Measurements from ENCODE around the gene ID4. TPM values are rescaled to one million over a fixed set of nuclear protein-coding genes. Genes with fewer than 3 reads are reported as not detected.

ID4 gene, protein sequence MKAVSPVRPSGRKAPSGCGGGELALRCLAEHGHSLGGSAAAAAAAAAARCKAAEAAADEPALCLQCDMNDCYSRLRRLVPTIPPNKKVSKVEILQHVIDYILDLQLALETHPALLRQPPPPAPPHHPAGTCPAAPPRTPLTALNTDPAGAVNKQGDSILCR
- total RNA-seq (not detected in 2 replicates), polyA plus RNA-seq (not detected in 2 replicates), polyA minus RNA-seq (not detected in 2 replicates)
- total RNA-seq (2013), result 0.05 TPM

DNA sequence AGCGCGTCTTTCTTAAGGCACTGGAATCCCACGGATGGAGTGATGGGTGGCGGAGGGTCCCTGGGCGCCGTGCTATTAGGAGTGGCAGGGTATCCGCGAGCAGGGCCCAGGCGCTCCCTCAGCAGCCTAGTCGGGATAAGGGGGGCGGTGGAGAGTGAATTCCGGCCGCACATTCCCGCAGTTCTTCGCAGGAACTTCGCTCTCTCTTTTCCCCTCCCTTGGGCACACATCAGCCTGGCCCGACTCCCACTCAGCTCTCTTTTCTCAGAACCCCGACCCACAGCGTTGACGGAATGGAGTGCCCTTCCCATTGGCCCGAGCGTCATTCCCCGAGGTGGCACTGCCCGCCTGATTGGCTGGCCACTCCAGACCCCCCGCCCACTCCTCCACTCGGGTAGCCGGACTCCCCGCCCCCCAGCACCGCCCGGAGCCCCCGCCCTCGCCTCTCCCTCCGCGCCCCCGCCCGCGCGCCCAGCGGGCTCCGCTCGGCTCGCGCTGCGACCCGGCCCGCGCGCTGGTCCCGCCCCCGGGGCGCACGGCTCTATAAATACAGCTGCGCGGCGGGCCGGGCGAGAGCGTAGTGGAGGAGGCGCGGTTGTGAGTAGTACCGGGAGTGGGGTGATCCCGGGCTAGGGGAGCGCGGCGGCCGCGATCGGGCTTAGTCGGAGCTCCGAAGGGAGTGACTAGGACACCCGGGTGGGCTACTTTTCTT is at the start of gene ID4:
ID4 (plus strand) TSS at position 572 of the 712 bp plus-strand sequence. CDS start 385 bp downstream, outside the sequence.
- Histone ChIP-seq H3K9ac (ENCODE audit: low read length) (no peak within 1 kb of the TSS), H3K27ac (ENCODE audit: low read length in 2 of 2) (no peak within 1 kb of the TSS), H3K4me1 (ENCODE audit: control insufficient read depth in 2 of 2, insufficient read depth in 2 of 2, low read length in 2 of 2) (peaks cover 4 to 10% of the 10 kb centered on the region in 2 donors), H3K79me2 (ENCODE audit: control insufficient read depth, insufficient read depth, low read length) (no peaks in the 10 kb centered on the region), H3K4me2 (replicated peaks; ENCODE audit: low read depth, low read length, poor library complexity, severe bottlenecking) (no peak within 1 kb of the TSS), H2AFZ (ENCODE audit: insufficient read depth, low read depth, low read length, poor library complexity, severe bottlenecking) (no peak within 1 kb of the TSS), H3K9me3 (ENCODE audit: control extremely low read depth in 1 of 3, control insufficient read depth in 2 of 3, insufficient read depth in 1 of 3, low read length in 2 of 3) (peaks cover 0 to 14% (median 0%) of the 10 kb centered on the region in 3 donors), H3K27me3 (replicated peaks in 1 of 4; ENCODE audit: control extremely low read depth in 1 of 4, control insufficient read depth in 3 of 4, insufficient read depth in 4 of 4, low read length in 3 of 4) (peaks cover 0 to 21% (median 12%) of the 10 kb centered on the region in 4 experiments), H4K20me1 (ENCODE audit: control insufficient read depth, insufficient read depth, low read length, poor library complexity, severe bottlenecking) (no peaks in the 10 kb centered on the region), H3K36me3 (replicated peaks in 1 of 2; ENCODE audit: control extremely low read depth in 1 of 2, control insufficient read depth in 1 of 2, extremely low read depth in 1 of 2, insufficient read depth in 2 of 2, low read length in 1 of 2) (no peaks in the 10 kb centered on the region), H3K4me3 (ENCODE audit: control extremely low read depth in 1 of 5, extremely low read depth in 1 of 5, insufficient read depth in 1 of 5, low read depth in 2 of 5, low read length in 4 of 5) (no peak within 1 kb of the TSS)
- Mint-ChIP-seq H3K9me3 (ENCODE audit: insufficient read depth) (no peaks in the 10 kb centered on the region), H3K27me3 (peaks cover 42% of the 10 kb centered on the region), H3K27ac (no peak within 1 kb of the TSS), H3K4me3 (no peak within 1 kb of the TSS), H3K4me1 (peaks cover 10% of the 10 kb centered on the region)
- WGBS (ENCODE audit: insufficient coverage), result 19% methylated on average over 68 of the region's 71 CpGs
- POLR2A ChIA-PET, result no interaction called here
- DNase-seq (no peak), ATAC-seq (ENCODE audit: low read depth) (no peak)
- CTCF ChIA-PET, result no interaction called here
- intact Hi-C loops (cut with micrococcal nuclease), result no loop called here
- no peak for TF ChIP-seq EZH2 (IDR thresholded peaks at IDR 0.05; ENCODE audit: borderline replicate concordance, insufficient read depth, low read depth, low read length, poor library complexity, severe bottlenecking)
- TF ChIP-seq, protein P1, sequence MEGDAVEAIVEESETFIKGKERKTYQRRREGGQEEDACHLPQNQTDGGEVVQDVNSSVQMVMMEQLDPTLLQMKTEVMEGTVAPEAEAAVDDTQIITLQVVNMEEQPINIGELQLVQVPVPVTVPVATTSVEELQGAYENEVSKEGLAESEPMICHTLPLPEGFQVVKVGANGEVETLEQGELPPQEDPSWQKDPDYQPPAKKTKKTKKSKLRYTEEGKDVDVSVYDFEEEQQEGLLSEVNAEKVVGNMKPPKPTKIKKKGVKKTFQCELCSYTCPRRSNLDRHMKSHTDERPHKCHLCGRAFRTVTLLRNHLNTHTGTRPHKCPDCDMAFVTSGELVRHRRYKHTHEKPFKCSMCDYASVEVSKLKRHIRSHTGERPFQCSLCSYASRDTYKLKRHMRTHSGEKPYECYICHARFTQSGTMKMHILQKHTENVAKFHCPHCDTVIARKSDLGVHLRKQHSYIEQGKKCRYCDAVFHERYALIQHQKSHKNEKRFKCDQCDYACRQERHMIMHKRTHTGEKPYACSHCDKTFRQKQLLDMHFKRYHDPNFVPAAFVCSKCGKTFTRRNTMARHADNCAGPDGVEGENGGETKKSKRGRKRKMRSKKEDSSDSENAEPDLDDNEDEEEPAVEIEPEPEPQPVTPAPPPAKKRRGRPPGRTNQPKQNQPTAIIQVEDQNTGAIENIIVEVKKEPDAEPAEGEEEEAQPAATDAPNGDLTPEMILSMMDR (IDR thresholded peaks at IDR 0.05), result no peak

DNA sequence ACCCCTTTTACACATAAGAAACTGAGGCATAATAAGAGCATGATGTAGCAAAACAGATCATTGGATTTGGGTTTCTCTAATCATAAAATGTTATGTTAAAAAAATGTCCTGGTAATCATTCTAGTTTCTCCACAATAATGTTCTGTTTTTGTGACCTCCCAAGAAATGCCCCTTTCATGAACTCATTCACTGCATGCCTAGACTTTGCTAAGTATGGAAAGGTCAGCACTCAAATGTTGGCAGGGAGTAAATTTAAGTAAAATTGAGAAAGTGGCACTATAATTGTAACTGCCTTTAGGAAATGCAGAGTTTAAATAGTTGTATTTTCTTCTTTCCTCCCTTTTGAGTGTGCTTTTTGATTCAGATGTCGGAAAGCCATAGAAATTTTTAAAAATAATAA is 48.5 kb upstream of the ID4 start:
- no peaks in the 10 kb centered on the region for H3K79me2 ChIP-seq (ENCODE audit: control insufficient read depth, insufficient read depth, low read length)
- H3K36me3 ChIP-seq (replicated peaks in 1 of 2; ENCODE audit: control extremely low read depth in 1 of 2, control insufficient read depth in 1 of 2, extremely low read depth in 1 of 2, insufficient read depth in 2 of 2, low read length in 1 of 2), result no peaks in the 10 kb centered on the region
- TF ChIP-seq EZH2 (IDR thresholded peaks at IDR 0.05; ENCODE audit: borderline replicate concordance, insufficient read depth, low read depth, low read length, poor library complexity, severe bottlenecking), result no peak
- TF ChIP-seq, protein P1 (IDR thresholded peaks at IDR 0.05), result no peak
- H3K4me1 ChIP-seq (ENCODE audit: control insufficient read depth in 2 of 2, insufficient read depth in 2 of 2, low read length in 2 of 2), result no peaks in the 10 kb centered on the region
- no CpG with 5 or more reads among the region's 1 CpG for WGBS (ENCODE audit: insufficient coverage)
- no peaks in the 10 kb centered on the region for H3K27me3 Mint-ChIP-seq
- ATAC-seq (ENCODE audit: low read depth) (no peak), DNase-seq (no peak)
- H3K4me1 Mint-ChIP-seq, result no peaks in the 10 kb centered on the region
- no peak overlapping the region for H3K4me3 Mint-ChIP-seq
- no peak overlapping the region for H3K27ac Mint-ChIP-seq
- CTCF ChIA-PET, result no interaction called here
- H3K27me3 ChIP-seq (replicated peaks in 1 of 4; ENCODE audit: control extremely low read depth in 1 of 4, control insufficient read depth in 3 of 4, insufficient read depth in 4 of 4, low read length in 3 of 4), result no peaks in the 10 kb centered on the region
- POLR2A ChIA-PET, result no interaction called here
- no peaks in the 10 kb centered on the region for H3K9me3 Mint-ChIP-seq (ENCODE audit: insufficient read depth)
- no peak overlapping the region for H3K9ac ChIP-seq (ENCODE audit: low read length)
- H2AFZ ChIP-seq (ENCODE audit: insufficient read depth, low read depth, low read length, poor library complexity, severe bottlenecking), result no peak overlapping the region
- H3K27ac ChIP-seq (ENCODE audit: low read length in 2 of 2), result no peak overlapping the region
- no peak overlapping the region for H3K4me3 ChIP-seq (ENCODE audit: control extremely low read depth in 1 of 5, extremely low read depth in 1 of 5, insufficient read depth in 1 of 5, low read depth in 2 of 5, low read length in 4 of 5)
- intact Hi-C loops (cut with micrococcal nuclease), result no loop called here
- no peaks in the 10 kb centered on the region for H4K20me1 ChIP-seq (ENCODE audit: control insufficient read depth, insufficient read depth, low read length, poor library complexity, severe bottlenecking)
- no peaks in the 10 kb centered on the region for H3K9me3 ChIP-seq (ENCODE audit: control extremely low read depth in 1 of 3, control insufficient read depth in 2 of 3, insufficient read depth in 1 of 3, low read length in 2 of 3)
- H3K4me2 ChIP-seq (replicated peaks; ENCODE audit: low read depth, low read length, poor library complexity, severe bottlenecking), result no peak overlapping the region

Measured in B cell (primary cell).